Peyer's patch (tissue), 4 donors: Measurements from ENCODE around the gene ZSCAN9. TPM values are rescaled to one million over a fixed set of nuclear protein-coding genes. Genes with fewer than 3 reads are reported as not detected.

ENCODE experiments used
- DNase-seq, 3 donors: peaks; one replicate each; pipeline ENCODE4 v3.0.0-alpha.2; 2017 to 2019
- H3K27ac ChIP-seq, 4 donors: fragments of 200-600 bp; sonication (generic); one replicate each; pipeline ENCODE4 v1.5.1; 2016 to 2019
- H3K27me3 ChIP-seq, 2 donors: fragments of 200-600 bp; sonication (generic); one replicate each; pipeline ENCODE4 v1.5.1; 2019
- H3K36me3 ChIP-seq, 3 donors: fragments of 200-600 bp; sonication (generic); one replicate each; pipeline ENCODE4 v1.5.1; 2016 to 2019
- H3K4me1 ChIP-seq, 4 donors: fragments of 200-600 bp; sonication (generic); one replicate each; pipeline ENCODE4 v1.5.1; 2016 to 2019
- H3K4me3 ChIP-seq, 4 donors: fragments of 200-600 bp; sonication (generic); 1 replicate in 3 of 4; 2 replicates in 1 of 4; pipeline ENCODE4 v1.5.1; 2016 to 2019; ENCODE audit warnings: mild to moderate bottlenecking in 1 of 4
- H3K9me3 ChIP-seq, 4 donors: fragments of 200-600 bp; sonication (generic); one replicate each; pipeline ENCODE4 v1.5.1; 2016 to 2019; ENCODE audit warnings: mild to moderate bottlenecking in 1 of 4
- CTCF ChIP-seq, 6 experiments: fragments of 450-650 bp in 4 of 6; fragments of 200-600 bp in 2 of 6; sonication (generic) in 1 of 6; IDR thresholded peaks; one replicate each; pipeline ENCODE4 v1.5.1; 2017 to 2019; ENCODE audit warnings: antibody characterized with exemption in 6 of 6, mild to moderate bottlenecking in 3 of 6, moderate library complexity in 1 of 6
- POLR2A ChIP-seq, 2 donors: fragments of 450-650 bp; IDR thresholded peaks; one replicate each; pipeline ENCODE4 v1.5.1; 2017; ENCODE audit warnings: antibody characterized with exemption in 2 of 2, mild to moderate bottlenecking in 2 of 2, moderate library complexity in 2 of 2
- total RNA-seq, 4 donors: library from RNA; depleted of rRNA; stranded (reverse); fragments of >200 nt; gene quantifications; one replicate each; pipeline ENCODE4 v1.1.0, GENCODE V29; 2016

ZSCAN9 gene
- total RNA-seq, 4 donors from 2014 or later = 11.9 to 28.9 (median 22.7) TPM

- Histone ChIP-seq H3K27me3 (no peaks in the 10 kb centered on the region), H3K36me3 (peaks cover 0 to 17% (median 0%) of the 10 kb centered on the region in 3 donors), H3K4me3 (no peak overlapping the region), H3K9me3 (no peaks in the 10 kb centered on the region), H3K4me1 (no peaks in the 10 kb centered on the region), H3K27ac (no peak overlapping the region)
- TF ChIP-seq CTCF (IDR thresholded peaks at IDR 0.05) (no peak), POLR2A (IDR thresholded peaks at IDR 0.05) (no peak)
- DNase-seq = no peak
Measured at GRCh38 chr6:28240471-28240870, 15.4 kb downstream of the ZSCAN9 start.

- H3K9me3 ChIP-seq = no peaks in the 10 kb centered on the region
- no peak overlapping the region for H3K27ac ChIP-seq
- no peaks in the 10 kb centered on the region for H3K27me3 ChIP-seq
- no peak for DNase-seq
- H3K4me3 ChIP-seq = no peak overlapping the region
- no peak for TF ChIP-seq POLR2A (IDR thresholded peaks at IDR 0.05)
- no peak for TF ChIP-seq CTCF (IDR thresholded peaks at IDR 0.05)
- H3K4me1 ChIP-seq = no peaks in the 10 kb centered on the region
- H3K36me3 ChIP-seq = peaks cover 0 to 40% (median 0%) of the 10 kb centered on the region in 3 donors
Measured at GRCh38 chr6:28243946-28244345, 18.9 kb downstream of the ZSCAN9 start.

GRCh38 chr6:28245206-28245941, 20.3 kb downstream of the ZSCAN9 start:
- Histone ChIP-seq H3K4me1 (peaks cover 0 to 2% (median 0%) of the 10 kb centered on the region in 4 donors), H3K27ac (no peak overlapping the region), H3K4me3 (no peak overlapping the region), H3K36me3 (peaks cover 0 to 40% (median 0%) of the 10 kb centered on the region in 3 donors), H3K27me3 (no peaks in the 10 kb centered on the region), H3K9me3 (no peaks in the 10 kb centered on the region)
- TF ChIP-seq POLR2A (IDR thresholded peaks at IDR 0.05) (no peak), CTCF (IDR thresholded peaks at IDR 0.05) (no peak)
- no peak for DNase-seq

- no peaks in the 10 kb centered on the region for H3K27me3 ChIP-seq
- peaks cover 0 to 39% (median 0%) of the 10 kb centered on the region in 3 donors for H3K36me3 ChIP-seq
- no peak overlapping the region for H3K27ac ChIP-seq
- H3K9me3 ChIP-seq = no peaks in the 10 kb centered on the region
- peaks cover 5 to 13% (median 10%) of the 10 kb centered on the region in 4 donors for H3K4me1 ChIP-seq
- H3K4me3 ChIP-seq = no peak overlapping the region
- no peak for TF ChIP-seq POLR2A (IDR thresholded peaks at IDR 0.05)
- no peak for TF ChIP-seq CTCF (IDR thresholded peaks at IDR 0.05)
- no peak for DNase-seq
Measured at GRCh38 chr6:28248916-28249315, 23.8 kb downstream of the ZSCAN9 start.

- DNase-seq = no peak
- no peak overlapping the region for H3K27ac ChIP-seq
- H3K9me3 ChIP-seq = no peaks in the 10 kb centered on the region
- H3K27me3 ChIP-seq = no peaks in the 10 kb centered on the region
- H3K4me1 ChIP-seq = peaks cover 5 to 13% (median 10%) of the 10 kb centered on the region in 4 donors
- H3K36me3 ChIP-seq = peaks cover 0 to 20% (median 0%) of the 10 kb centered on the region in 3 donors
- peak overlapping the region in 2 of 4 donors; percentile 69 for H3K4me3 ChIP-seq
- TF ChIP-seq POLR2A (IDR thresholded peaks at IDR 0.05) (no peak), CTCF (IDR thresholded peaks at IDR 0.05) (no peak)
Measured at GRCh38 chr6:28250747-28251146, 25.7 kb downstream of the ZSCAN9 start.
